Measurements from ENCODE around the gene SPRYD4.
"Not testable (repeated sequence)": the region's sequence is repeated elsewhere in the genome, so short reads cannot be mapped to it uniquely, and the experiment has no call there.

SPRYD4 gene

DNA sequence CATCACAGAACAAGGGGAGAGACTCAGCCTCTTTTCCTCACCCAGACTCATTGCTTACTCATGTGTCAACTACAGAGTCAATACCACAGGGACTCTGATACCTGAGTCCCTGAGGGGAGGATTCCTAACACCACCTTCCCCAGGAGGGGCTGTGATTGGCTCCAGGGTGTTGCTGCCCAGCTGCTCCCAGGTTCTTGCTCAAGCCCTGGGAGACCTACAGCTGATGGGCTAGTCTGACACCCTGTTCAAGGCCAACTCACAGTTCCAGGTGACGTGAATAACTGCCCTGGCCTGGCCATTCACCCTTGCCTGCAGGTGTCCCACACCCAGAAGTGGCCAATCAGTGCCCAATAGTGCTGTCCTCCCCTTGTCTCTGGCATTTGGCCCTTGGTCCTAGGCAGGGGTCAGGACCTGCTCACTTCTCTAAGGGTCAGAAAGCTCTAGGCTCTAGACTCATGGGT is 8.6 kb downstream of the SPRYD4 start:
- no peak for DNase-seq (ENCODE audit: low spot score)

DNA sequence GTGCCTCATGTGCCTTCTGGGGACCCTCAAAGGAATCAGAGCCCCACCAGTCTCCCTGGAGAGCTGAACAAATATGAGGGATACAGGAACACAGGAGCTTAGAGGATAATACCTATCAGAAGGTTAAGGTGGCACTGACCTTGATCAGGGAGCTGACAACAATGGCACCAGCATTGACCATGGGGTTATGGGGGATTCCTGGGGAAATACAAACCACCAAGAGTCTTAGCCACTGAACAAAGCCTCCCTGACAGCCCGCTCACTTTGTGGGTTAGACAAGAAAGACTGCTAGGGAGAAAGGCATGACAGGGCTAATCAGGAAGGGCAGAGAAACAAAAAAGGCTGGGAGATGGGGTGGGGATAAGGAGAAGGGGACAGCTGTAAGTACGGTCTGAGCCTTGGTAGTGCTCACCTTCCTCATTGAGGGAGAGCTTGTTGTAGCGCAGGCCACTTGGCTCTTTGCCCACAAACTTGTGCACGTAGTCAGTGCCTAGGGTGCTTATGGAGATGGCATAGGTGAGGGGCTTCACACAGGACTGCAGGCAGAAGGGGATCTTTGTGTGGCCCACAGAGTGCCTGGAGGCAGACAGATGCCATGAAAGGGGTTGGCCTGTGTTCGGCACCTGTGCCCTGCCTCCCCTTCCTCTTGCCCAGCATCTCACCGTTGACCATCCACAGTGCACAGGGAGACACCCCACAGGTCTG is 9.3 kb downstream of the SPRYD4 start:
- no peak for DNase-seq (ENCODE audit: low spot score)

GRCh38 chr12:56479625-56480024 is 11.2 kb downstream of the SPRYD4 start:
- DNase-seq (ENCODE audit: low spot score) = no peak

DNA sequence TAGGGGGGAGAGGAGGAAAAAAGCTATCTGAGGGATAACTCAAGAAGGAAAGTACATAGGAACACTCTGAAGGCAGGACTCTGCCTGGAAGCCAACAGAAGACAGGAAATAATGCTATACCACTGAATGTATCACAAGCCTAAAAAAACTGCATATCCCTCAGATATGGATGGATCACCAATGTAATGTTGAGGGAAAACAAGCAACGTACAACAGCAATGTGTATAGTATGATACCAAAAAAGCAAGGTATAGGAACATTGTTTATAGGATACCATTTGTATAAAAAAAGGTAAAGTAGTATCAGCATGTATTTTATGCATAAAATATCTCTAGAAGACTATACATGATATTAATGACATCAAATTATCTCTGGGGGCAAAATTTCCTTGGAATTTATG is 16.2 kb downstream of the SPRYD4 start:
- no peak for DNase-seq (ENCODE audit: low spot score)

GRCh38 chr12:56486694-56487093 is 18.3 kb downstream of the SPRYD4 start:
- DNase-seq (ENCODE audit: low spot score) = no peak

DNA sequence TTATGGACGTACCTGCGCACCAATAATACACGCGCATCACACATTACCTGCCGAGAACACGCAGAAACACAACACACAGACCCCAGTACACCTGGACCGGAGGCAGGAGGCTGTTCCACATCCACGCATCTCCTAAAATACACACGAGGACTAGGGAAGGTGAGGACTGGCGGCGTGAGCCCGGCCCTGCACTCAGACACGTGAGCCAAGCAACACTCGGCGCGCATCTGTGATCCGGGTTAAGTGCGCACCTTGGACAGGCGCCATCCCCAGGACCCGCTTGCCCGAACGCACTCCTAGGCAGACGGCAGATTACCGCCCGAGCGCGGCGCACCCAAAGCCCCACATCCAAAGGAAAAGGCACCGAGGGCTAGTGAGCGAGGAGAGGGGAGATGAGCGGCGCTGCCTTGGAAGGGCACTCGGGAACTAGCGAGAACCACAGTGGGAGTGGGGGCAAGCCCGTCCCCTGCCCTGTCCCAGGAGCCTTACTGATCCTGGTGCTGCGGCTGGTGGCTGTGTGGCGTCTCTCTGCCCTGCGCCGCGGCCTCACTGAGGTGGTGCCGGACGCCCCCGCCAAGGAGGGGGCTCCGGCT is 19.2 kb downstream of the SPRYD4 start:
- DNase-seq (ENCODE audit: low spot score) = peak; percentile 17

GRCh38 chr12:56488041-56488955 is 19.9 kb downstream of the SPRYD4 start, which contains the start of gene GLS2:
GLS2 (minus strand) TSS chr12:56488161; CDS start chr12:56488118, 43 bp downstream.
- peak; percentile 81 for DNase-seq (ENCODE audit: low spot score)

DNA sequence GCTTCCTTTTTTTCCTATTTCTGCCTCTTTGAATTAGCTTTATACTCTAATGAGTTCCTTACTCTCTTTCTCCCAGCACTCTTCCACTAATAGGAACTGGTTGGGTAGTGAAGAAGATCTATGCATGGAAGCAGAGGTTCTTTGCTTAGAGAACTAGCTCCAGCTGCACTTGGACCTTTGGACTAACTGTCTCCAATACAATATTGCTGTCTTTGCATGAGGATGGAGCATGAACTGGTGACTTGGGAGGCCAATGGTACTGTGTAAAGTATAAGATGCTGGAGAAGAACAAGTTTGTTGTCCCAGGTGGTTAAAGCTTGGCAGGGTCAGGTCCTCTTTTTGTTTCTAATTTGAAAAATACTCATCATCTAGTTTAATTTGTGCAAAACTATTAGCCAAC is 22.0 kb downstream of the SPRYD4 start:
- no peak for DNase-seq (ENCODE audit: low spot score)

DNA sequence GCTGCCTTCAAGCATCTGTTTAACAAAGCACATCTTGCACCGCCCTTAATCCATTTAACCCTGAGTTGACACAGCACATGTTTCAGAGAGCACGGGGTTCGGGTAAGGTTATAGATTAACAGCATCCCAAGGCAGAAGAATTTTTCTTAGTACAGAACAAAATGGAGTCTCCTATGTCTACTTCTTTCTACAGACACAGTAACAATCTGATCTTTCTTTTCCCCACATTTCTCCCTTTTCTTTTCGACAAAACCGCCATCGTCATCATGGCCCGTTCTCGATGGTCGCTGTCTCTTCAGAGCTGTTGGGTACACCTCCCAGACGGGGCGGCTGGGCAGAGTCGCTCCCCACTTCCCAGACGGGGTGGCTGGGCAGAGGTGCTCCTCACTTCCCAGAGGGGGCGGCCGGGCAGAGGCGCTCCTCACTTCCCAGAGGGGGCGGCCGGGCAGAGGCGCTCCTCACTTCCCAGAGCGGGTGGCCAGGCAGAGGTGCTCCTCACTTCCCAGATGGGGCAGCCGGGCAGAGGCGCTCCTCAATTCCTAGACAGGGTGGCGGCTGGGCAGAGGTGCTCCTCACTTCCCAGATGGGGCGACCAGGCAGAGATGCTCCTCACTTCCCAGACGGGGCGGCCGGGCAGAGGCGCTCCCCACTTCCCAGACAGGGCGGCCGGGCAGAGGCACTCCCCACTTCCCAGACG is 25.2 kb downstream of the SPRYD4 start:
- not testable (repeated sequence) for DNase-seq (ENCODE audit: low spot score)

DNA sequence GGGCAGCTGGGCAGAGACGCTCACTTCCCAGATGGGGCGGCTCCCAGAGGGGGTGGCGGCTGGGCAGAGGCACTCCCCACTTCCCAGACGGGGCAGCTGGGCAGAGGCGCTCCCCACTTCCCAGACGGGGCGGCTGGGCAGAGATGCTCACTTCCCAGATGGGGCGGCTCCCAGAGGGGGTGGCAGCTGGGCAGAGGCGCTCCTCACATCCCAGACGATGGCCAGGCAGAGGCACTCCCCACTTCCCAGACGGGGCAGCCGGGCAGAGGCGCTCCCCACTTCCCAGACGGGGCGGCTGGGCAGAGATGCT is 25.7 kb downstream of the SPRYD4 start:
- not testable (repeated sequence) for DNase-seq (ENCODE audit: low spot score)

GRCh38 chr12:56494481-56494880 is 26.1 kb downstream of the SPRYD4 start:
- not testable (repeated sequence) for DNase-seq (ENCODE audit: low spot score)

DNA sequence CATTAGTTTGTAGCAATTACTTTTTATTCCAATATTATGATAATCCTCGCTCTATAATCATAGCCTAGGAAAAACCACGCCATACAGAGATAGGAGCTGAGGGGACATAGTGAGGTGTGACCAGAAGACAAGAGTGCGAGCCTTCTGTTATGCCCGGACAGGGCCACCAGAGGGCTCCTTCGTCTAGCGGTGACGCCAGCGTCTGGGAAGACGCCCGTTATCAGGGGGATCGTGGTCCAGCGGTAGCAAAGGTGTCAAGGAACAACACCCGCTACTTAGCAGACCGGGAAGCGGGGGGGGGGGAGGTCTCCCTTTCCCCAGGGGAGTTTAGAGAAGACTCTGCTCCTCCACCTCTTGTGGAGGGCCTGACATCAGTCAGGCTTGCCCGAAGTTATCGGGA is 28.3 kb downstream of the SPRYD4 start:
- DNase-seq (ENCODE audit: low spot score) = peak; percentile 15

DNA sequence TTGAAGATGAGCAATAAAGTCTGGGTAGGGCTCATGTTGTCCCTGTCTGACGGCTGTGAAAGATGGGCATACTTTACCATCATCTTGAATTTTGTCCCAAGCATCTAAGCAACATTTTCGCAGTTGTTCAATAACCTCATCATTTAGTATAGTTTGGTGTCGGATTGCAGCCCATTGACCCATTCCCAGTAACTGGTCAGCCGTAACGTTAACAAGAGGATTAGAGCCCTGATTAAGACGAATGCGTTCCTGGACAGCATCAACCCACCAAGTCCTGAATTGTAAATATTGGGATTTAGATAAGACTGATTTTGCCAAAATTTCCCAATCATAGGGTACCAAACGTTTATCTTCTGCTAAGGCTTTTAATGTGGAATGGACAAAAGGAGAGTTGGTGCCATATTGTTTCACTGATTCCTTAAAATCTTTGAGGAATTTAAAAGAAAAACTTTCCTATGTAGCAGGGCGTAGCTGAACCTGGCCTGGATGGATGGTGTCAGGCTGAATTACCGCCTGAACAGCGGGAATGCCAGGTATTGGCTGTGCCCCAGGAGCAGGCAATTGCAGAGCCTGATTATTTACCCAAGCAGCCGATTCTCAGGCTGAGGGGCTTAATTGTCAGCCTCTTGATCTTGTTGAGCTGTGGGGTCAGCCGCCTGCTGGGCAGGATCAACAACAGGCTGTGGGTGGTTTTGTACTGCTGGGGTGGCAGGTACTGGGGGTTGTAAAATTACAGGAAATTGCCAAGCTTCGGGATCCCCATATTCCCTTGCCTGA is 29.9 kb downstream of the SPRYD4 start:
- DNase-seq (ENCODE audit: low spot score) = not testable (repeated sequence)

DNA sequence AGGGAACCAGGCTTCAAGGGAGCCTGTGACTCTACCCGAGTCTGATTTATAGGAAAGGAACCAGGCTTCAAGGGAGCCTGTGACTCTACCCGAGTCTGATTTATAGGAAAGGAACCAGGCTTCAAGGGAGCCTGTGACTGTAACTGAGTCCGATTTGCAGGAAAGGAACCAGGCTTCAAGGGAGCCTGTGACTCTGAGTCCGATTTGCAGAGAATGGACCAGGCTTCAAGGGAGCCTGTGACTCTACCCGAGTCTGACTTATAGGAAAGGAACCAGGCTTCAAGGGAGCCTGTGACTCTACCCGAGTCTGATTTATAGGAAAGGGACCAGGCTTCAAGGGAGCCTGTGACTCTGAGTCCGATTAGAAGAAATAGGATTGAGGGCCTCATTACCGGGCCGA is 31.1 kb downstream of the SPRYD4 start:
- not testable (repeated sequence) for DNase-seq (ENCODE audit: low spot score)

GRCh38 chr12:56499879-56500278 is 31.5 kb downstream of the SPRYD4 start:
- not testable (repeated sequence) for DNase-seq (ENCODE audit: low spot score)

GRCh38 chr12:56510786-56511185 is 42.4 kb downstream of the SPRYD4 start:
- no peak for DNase-seq (ENCODE audit: low spot score)

GRCh38 chr12:56514014-56514318 is 45.6 kb downstream of the SPRYD4 start:
- not testable (repeated sequence) for DNase-seq (ENCODE audit: low spot score)

- no peak for DNase-seq (ENCODE audit: low spot score)
These were observed 49.5 kb downstream of the SPRYD4 start for GRCh38 chr12:56517854-56518253.

DNA sequence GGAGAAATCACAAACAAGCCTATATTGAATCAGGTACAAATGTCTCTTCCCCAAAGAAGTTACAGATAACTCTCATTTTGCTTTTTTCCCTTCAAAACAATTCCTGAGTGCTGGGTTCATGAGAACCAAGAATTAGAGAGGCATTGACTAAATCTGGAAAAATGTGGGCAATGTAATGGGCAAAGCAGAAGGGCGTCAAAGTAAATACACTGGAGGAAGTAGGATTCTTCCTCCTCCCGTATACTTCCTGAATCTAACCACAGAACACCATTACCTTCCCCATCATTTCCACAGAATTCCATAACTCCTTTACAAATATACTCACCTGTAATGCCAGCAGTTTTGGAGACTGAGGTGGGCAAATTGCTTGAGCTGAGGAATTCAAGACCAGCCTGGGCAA is 50.2 kb downstream of the SPRYD4 start:
- no peak for DNase-seq (ENCODE audit: low spot score)

GRCh38 chr12:56520048-56520447 is 51.7 kb downstream of the SPRYD4 start:
- no peak for DNase-seq (ENCODE audit: low spot score)

GRCh38 chr12:56520506-56520905 is 52.1 kb downstream of the SPRYD4 start:
- DNase-seq (ENCODE audit: low spot score) = no peak

DNA sequence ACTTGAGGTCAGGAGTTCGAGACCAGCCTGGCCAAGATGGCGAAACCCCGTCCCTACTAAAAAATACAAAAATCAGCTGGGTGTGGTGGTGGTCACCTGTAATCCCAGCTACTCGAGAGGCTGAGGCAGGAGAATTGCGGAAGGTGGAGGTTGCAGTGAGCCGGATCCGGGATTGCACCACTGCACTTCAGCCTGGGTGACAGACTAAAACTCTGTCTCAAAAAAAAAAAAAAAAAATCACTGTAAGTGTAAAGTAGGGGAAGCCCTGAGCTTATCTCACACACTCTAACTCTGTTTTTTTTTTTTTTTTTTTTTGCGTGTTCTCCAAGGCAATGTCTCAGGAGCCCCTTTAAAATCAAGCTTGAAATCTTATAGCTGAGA is 52.8 kb downstream of the SPRYD4 start:
- no peak for DNase-seq (ENCODE audit: low spot score)

Data from CD4-positive, alpha-beta T cell treated with Interleukin-6 at 100 ng/mL for 8 hours (primary cell).